ENCODE data around the gene KL. TPM values are rescaled to one million over a fixed set of nuclear protein-coding genes. Genes with fewer than 3 reads are reported as not detected.
A peak's percentile ranks its signal among the peaks of the same experiment; 100 is the strongest.

Gene KL
- total RNA-seq, 1 experiment from 2014 or later, result not detected

DNA sequence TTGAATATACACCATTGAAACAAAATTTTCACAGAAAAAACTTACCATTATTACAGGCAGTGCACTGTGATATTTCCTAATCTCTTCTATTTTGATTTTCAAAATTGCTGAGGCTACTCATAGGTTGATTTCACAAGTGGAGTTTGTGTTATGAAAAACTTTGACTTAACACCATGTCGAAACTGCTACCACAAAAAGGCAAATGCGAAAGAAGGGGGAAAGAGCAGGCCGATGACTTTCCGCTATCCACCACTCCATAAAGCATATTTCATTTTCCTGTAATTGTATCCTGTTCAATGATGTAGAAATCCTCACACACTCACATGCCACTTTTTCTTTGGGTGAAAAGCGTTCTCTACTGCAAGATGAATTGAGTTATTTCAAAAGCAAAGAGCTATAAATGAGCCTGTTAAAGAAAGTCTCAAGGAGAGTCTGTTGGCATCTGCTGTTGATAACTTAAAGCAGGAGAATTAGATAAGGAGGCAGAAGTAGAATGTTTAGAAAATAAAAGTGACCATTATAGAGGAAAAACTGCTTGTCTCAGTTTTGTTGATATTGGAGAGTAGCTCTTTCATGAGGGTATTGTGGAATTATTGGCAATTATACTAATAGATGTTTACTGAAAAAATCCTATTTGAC lies 18.8 kb downstream of the KL start:
- no peak for DNase-seq (ENCODE audit: low spot score)

DNA sequence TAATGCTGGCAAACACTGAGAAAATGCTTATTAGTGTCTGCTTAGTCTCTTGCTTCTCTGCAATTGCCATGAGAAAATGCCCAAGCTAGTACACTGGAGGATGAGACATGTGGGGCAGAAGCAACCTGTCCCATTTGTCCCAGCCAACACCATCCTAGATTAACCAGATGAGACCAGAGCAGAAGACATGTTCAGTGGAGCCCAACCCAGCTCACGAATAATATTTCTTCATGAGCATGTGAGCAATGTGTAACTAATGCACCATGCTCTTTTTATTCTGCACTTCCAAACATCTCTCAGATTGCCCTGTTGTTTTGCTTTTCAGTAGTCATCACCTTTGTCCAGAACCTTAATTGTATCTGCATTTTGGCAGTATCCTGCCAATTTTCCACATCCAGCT lies 21.4 kb downstream of the KL start:
- no peak for DNase-seq (ENCODE audit: low spot score)

DNA sequence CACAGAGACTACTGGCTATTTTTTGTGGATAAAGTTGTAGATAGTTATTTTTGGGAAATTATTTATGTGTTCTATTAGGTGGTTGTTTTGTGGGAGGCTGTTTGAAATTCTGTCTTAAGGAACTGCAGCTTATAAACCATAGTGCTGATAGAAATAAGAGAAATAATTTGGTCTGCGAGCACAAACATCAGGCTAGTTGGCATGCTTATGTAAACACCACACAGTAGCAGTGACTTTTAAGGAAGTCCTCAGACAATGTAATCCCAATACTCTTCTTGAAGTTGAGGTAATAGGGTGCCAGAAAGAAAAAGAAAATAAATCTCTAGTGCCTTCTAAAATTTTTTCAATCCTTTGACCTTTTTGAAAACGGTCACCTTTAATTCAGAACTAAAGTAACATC lies 23.9 kb downstream of the KL start:
- no peak for DNase-seq (ENCODE audit: low spot score)

DNA sequence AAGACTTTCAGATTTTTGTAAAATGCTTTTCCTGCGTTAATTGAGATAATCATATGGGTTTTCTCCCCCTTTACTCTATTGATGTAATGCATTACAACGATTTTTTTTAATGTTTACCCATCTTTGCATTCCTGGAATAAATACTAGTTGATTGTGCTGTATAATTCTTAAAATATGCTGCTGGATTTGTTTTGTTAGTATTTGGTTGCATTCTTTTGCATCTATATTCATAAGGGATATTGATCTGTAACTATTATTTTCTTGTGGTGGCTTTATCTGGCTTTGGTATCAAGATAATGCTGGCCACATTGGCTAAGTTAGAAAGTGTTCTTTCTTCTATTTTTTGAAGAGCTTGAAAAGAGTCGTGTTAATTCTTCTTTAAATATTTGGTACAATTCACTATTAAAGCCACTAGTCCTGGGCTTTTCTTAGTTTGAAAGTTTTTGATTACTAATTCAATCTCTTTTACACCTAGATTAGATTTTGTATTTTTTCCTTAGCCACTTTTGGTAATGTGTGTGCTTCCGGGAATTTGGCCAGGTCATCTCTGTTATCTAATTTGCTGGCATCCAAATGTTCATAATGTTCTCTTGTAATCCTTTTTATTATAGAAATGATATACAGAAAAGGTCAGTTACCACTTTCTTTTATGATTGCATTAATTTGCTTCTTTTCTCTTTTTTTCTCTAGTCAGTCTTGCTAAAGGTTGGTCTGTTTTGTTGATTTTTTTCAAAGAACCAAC lies 29.8 kb downstream of the KL start:
- no peak for DNase-seq (ENCODE audit: low spot score)

DNA sequence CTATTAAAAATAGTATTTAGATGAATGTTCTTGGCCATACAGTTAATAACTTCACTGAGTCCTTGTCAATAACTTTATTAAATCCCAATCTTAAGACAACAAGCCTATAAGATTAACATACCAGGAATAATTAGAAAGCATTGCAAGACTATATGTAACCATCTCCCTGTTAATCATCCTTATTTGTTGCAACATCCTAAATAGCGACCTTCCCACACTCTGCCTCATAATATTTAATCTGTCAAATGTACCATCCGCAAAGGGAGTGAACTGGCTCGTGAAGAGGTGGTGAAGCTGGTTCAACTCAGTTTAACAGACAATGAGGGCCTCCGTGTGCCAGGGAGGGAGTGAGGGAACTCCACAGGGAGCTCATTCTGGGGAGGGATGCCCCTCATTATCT lies 33.9 kb downstream of the KL start:
- DNase-seq (ENCODE audit: low spot score), result no peak

DNA sequence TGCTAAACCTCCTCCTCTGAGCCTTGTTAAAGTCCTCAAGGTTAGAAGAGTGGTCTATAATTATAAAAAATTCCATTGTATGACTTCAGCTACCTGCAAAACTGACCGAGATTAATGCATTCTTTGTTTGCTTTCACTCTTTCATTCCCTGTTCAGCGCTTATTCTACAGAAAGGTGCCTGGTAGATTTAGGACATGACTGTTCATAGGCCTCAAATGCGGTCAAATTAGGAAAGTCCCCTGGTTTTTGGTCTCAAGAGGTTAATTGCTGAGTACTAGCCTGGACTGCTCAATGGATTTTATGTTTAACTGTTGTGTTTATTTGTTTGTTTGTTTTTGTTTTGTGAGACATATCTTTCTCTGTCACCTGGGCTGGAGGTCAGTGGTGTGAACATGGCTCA lies 35.4 kb downstream of the KL start:
- DNase-seq (ENCODE audit: low spot score), result no peak

DNA sequence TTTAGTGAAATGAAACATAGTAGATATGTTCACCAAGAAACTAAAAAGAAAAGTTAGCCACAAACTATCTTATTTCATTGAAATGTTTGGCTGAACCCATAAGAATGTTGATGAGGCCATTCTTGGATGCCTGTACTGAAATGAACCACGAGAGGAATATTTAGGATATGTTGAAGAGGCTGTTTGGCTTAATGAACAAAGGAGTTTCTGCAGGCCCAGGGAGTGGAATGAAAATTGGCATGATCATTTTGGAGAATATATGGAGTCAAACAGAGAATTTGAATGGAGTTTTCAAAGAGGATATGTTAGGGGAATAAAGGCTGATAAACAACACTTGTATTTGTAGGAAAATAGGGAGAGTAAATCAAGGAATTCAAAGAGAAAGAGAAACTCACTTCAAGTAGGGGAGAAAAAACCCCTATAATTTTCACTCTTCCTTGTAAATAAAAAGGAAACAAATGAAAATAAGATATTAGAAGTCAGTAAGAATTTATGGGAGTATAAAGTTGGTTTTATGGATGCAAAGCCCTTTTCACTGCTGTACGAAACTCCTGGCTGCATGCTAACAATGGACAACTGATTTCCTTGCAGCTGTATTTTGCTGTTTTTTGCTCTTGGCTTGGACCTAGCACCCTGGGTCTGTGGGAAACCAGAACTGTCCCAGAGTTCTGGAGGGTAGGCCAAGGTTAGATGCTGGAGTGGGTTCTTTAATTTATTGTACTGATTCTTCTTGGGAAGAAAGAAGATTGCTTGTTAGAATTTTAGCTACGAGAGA lies 36.5 kb downstream of the KL start:
- no peak for DNase-seq (ENCODE audit: low spot score)

DNA sequence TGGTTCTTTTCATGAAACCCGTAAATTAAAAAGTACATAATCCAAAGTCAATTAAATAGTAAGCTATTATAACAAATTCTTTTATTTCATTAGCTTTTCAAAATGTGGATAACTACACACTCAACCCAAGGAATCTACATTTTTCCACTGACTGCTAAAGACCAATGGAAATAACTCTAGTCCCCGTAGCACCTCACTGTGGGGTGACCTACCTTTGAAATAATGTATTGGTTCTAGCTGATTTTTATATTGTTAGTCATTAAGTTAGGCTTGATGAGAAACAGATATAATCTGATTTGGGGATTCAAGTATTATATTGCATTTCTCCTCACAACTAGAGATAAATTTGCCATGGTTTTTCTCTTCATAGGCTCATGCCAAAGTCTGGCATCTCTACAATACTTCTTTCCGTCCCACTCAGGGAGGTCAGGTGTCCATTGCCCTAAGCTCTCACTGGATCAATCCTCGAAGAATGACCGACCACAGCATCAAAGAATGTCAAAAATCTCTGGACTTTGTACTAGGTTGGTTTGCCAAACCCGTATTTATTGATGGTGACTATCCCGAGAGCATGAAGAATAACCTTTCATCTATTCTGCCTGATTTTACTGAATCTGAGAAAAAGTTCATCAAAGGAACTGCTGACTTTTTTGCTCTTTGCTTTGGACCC lies 37.3 kb downstream of the KL start:
- no peak for DNase-seq (ENCODE audit: low spot score)

DNA sequence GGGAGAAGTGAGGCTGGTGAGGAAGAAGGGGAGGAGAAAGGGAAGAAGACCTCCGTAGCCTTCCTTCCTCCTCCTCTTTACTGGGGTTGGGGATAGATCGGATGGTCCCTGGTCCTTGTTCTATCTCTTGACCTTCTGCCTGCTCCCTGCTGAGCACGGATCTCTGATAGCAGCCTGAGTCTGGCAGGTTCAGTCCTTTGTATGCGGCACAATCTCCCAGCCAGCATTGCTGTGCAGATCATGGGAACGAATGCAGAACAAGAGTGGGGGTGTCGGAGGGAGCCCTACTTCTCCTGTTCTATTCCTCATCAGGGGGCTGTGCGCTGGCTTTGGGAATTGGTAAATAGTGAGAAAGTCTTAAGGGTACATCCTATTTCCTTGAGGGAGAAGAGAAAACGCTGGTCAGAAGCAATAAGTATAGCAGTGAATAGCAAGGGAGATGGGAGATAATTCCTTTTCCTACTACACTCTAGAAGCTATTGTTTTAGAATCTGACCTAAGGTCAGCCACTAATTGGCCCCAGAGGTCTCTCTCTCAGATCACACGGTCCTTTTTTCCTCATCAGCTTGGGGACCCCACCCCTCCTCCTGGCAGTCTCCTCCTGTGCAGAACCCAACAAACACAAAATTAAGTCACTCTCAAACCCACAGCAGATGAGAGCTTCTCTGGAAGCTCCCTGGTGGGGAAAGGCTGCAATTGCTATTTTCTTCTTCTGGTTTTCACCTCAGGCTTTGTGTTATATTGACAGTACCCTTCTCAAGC lies 41.0 kb downstream of the KL start:
- peak; percentile 62 for DNase-seq (ENCODE audit: low spot score)

DNA sequence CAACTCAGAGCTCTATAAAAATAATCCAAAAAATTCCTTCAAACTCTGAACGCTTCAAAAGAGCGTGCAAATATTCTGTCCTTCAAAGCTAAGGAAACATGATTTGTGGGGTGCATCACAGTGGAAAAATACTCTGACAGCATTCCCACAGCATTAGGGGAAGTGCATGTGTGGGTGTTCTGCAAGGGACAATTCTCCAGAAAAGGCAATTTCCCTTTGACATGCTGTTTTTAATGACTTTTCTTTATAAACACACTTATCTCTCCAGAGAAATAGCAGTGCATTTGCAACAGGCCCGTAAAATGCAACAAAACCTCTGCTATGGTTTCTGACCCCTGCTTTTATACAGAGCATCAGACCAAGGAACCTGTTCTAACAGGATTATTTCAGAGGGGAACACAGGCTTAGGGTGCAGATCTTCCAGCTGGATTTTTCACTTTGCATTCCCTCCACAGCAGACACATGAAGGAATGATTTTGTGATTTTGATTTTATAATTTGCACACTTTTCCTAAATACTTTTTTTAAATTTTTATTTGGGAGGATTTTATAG lies 42.6 kb downstream of the KL start:
- DNase-seq (ENCODE audit: low spot score), result no peak

DNA sequence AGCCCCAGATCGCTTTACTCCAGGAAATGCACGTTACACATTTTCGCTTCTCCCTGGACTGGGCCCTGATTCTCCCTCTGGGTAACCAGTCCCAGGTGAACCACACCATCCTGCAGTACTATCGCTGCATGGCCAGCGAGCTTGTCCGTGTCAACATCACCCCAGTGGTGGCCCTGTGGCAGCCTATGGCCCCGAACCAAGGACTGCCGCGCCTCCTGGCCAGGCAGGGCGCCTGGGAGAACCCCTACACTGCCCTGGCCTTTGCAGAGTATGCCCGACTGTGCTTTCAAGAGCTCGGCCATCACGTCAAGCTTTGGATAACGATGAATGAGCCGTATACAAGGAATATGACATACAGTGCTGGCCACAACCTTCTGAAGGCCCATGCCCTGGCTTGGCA lies 44.6 kb downstream of the KL start:
- DNase-seq (ENCODE audit: low spot score), result no peak

DNA sequence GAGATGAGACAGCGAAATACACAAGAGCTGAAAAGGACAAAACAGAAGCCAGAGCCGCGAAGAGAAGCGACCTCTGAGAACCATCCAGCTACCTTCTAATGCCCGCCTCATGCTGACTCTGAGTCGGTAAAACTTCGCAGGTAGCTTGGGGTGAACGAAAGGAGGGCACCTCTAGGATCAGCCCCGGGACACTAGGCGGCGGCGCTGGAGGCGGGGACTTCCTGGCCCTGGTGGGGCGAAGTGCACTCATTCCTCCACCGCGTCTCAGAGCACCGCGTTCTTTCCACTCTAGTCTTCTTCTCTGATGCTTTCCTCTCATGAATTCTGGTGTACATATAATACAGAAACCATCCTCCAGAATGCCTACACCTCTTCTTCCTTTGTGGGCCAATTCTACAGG lies 50.1 kb downstream of the KL start:
- DNase-seq (ENCODE audit: low spot score), result no peak

DNA sequence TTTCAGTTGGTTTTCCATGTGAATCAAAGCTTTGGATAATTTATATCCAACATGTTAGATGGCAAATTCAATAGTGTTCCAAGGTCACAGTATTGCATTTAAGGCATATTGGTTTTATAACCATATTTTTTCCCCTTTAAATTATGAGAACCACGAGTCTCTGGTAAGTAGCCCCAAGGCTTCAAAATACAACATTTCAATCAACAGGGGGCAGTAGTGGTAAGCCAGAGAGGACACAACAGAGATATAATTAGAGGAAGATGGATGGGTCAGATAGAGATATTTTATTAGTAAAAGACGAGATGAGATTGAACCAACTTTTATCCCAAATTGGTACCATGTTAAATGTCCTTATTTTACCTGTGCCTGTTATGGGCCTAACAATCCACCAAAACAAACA lies 53.1 kb downstream of the KL start:
- DNase-seq (ENCODE audit: low spot score), result no peak

DNA sequence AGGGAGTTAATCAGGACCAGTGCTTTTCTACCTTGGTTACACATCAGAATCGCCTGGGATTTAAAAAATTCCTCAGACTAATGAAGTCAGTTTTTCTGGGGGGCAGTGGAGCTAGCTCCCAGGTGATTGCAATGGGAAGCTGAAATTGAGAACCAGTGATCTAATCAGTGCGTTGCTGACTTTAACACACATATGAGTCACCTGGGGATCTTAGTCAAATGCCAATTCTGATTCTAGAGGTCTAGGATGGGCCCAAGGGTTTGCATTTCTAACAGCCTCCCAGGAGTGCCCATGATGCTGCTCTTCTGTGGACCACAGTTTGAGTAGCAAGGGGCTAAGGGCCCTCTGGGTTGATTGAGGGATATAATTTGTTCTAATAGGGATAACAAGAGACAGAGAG lies 54.5 kb downstream of the KL start:
- DNase-seq (ENCODE audit: low spot score), result no peak

DNA sequence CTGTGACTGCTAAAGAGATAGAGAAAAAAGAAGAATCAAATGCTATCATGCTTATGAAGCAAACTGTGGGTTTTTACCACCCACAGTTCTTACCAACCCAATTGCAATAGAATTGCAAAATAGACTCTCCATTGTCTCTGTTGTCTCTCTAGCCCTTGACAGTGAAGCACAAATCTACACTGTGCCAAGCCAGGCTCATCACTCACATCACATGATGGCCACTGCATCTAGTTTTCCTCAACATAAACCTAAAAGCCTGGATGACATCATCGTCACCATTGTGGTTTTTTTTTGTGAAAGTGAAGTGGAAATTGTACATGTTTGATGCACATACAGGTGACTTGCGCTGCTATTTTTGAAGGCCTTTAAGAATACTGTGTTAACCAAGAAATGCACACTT lies 56.1 kb downstream of the KL start:
- DNase-seq (ENCODE audit: low spot score), result no peak

DNA sequence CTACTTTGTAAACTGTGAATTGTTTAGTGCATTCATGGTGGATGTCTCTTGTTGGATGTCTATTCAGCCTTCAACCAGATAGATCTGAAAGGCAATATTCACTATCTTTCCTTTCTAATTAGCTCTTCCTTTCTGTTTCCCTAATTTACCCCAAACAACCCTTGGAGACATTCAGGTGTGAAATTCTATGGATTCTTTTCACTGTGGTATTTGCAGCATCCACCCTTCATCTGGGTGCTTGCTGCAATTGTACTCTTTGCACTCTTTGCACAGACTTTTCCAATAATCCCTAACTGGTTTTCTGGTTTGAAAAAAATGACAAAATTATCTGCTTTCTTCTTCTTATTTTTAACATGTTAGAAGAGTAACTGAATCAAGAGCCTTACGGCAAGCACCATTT lies 56.5 kb downstream of the KL start:
- no peak for DNase-seq (ENCODE audit: low spot score)

DNA sequence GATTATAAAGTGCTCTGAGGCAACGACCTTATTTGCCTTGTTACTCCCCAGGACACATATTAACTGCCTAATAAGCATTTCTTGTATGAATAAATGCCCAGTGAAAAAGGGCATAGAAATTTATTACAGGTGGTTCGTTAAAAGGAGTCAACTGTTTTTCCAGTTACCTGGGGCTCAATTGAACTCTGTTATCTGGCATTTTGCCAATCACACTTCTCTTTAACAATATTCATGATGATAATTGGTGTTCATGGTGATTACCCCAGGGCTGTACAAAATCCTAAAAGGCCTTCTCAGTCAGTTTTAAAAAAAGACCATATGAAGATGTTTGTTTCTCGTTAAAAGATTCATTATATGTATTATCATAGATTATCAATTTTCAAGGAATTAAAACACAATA lies 57.1 kb downstream of the KL start:
- DNase-seq (ENCODE audit: low spot score), result no peak

DNA sequence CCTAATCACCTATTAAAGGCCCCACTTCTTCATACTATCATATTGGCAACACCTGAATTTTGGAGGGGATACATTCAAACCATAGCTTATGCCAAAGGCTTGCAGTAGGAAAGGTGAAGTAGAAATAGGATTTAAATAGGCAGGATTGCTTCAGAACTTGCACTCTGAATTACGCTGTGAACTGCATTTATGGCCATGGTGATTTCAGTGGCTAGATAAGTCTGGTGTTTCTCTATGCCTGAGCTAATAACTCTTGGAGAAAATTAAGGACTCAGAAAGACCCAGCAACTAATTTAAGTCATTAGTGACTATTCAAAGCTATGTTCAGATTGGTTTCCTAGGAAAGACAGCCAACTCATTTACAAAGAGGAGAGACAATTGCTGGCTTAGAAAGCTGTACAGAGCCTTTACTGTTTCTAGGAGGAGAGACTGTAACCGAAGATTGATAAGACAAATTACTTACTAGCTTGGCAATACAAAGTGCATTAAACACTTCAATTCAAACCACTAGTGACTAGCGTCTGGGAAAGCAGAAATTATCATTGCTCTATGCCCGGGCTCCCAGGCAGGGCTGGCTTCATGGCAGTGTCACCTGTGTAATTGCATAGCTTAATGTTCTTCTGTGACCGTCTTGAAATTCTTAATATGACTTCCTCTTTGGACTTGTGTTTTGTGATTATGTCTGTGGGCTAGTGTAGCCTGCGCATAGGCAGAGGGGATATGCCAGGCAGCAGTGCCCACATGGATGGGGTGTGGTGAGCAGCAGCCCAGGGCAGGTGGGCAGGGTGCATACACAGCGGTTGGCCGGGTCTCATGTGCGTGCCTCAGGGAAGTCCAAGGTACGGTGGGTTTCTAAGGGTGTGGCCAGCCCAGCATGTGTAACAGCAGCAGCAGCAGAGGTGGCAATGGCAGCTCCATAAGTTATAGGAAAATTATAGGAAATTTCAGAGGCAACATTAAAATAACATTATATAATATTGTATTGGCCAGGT lies 60.1 kb downstream of the KL start:
- DNase-seq (ENCODE audit: low spot score), result no peak

DNA sequence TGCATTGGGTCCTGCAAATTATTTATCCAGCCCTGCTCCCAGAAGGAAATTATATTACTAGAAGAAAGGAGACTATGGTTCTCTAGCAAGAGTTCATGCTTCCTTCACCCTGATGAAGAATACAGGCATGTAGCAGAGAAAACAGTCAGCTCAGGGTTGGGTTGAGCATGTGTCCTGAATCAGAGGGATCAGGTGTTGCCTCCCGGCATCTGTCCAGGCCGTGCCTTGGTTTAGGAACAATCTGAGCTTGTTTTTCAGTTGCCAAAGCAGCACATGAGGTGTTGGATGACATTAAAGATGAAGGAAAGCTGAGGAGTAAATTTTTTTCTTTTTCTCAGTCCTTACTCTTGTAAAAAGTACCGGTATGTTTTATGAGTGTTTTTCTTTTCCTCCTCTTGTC lies 62.0 kb downstream of the KL start:
- no peak for DNase-seq (ENCODE audit: low spot score)

DNA sequence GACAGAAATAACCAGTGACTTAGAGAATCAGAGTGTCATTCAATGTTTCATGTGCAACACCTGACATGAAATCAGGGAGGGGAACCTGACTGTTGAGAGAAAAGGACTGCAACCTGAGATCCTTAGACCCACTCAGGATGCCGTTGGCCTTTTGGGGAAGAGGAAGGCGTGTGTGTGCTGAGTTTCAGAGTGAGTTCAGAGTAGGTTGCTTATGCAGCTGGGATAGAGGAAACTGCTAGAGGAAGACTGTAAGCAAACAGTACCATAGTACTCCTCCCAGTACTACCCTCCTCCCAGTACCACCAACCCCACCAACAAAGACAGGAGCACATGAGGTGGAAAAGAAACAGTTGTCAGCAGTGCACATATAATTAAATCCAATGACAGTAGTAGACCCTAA lies 63.7 kb downstream of the KL start:
- no peak for DNase-seq (ENCODE audit: low spot score)
